ENCODE data around the gene STARD10. TPM values are rescaled to one million over a fixed set of nuclear protein-coding genes. Genes with fewer than 3 reads are reported as not detected.

The STARD10 gene
- total RNA-seq, 2 experiments from 2014 or later = 10.5 to 12.9 TPM

GRCh38 chr11:72719144-72719543 is 74.7 kb downstream of the STARD10 start:
- Histone ChIP-seq H3K27ac (ENCODE audit: low read depth in 1 of 2, low read length in 2 of 2) (no peak overlapping the region), H3K36me3 (ENCODE audit: insufficient read depth, low read length) (peaks cover 48% of the 10 kb centered on the region), H3K4me1 (ENCODE audit: insufficient read depth, low read length) (peaks cover 81% of the 10 kb centered on the region), H3K9me3 (ENCODE audit: control insufficient read depth in 1 of 2, insufficient read depth in 1 of 2, low read length in 2 of 2) (no peaks in the 10 kb centered on the region), H3K27me3 (ENCODE audit: control insufficient read depth in 1 of 2, insufficient read depth in 2 of 2, low read length in 2 of 2) (no peaks in the 10 kb centered on the region), H3K4me3 (ENCODE audit: low read length) (no peak overlapping the region)
- ChIA-PET POLR2A (interaction anchor here (1.0 kb wide), 1 partner anchor 423 kb away, joined by 3 read pairs; the partner anchor contains the start of gene FCHSD2), CTCF (interaction anchor here (1.6 kb wide), 1 partner anchor 12 kb away, joined by 4 read pairs; no protein-coding TSS in a partner anchor)
- TF ChIP-seq CTCF (IDR thresholded peaks at IDR 0.05) = no peak
- Mint-ChIP-seq H3K27me3 (no peaks in the 10 kb centered on the region), H3K27ac (peak overlapping the region; percentile 90), H3K4me1 (ENCODE audit: low read depth) (peaks cover 79% of the 10 kb centered on the region), H3K9me3 (no peaks in the 10 kb centered on the region), H3K36me3 (ENCODE audit: low read depth) (peaks cover 54% of the 10 kb centered on the region), H3K4me3 (peak overlapping the region; percentile 91)
- no peak for ATAC-seq (ENCODE audit: poor library complexity)
- DNase-seq = peak in 1 of 14 experiments; percentile 26
- intact Hi-C loops (cut with DNase I, micrococcal nuclease) = no loop called here

GRCh38 chr11:72718101-72718501 is 75.7 kb downstream of the STARD10 start:
- Histone ChIP-seq H3K4me1 (ENCODE audit: insufficient read depth, low read length) (peaks cover 77% of the 10 kb centered on the region), H3K9me3 (ENCODE audit: control insufficient read depth in 1 of 2, insufficient read depth in 1 of 2, low read length in 2 of 2) (no peaks in the 10 kb centered on the region), H3K27ac (ENCODE audit: low read depth in 1 of 2, low read length in 2 of 2) (no peak overlapping the region), H3K4me3 (ENCODE audit: low read length) (no peak overlapping the region), H3K36me3 (ENCODE audit: insufficient read depth, low read length) (peaks cover 58% of the 10 kb centered on the region), H3K27me3 (ENCODE audit: control insufficient read depth in 1 of 2, insufficient read depth in 2 of 2, low read length in 2 of 2) (no peaks in the 10 kb centered on the region)
- peak overlapping the region; percentile 54 for H3K4me3 Mint-ChIP-seq
- H3K27ac Mint-ChIP-seq = peak overlapping the region; percentile 90
- H3K36me3 Mint-ChIP-seq (ENCODE audit: low read depth) = peaks cover 58% of the 10 kb centered on the region
- ChIA-PET POLR2A (no interaction called here), CTCF (interaction anchor here (1.6 kb wide), 1 partner anchor 14 kb away, joined by 4 read pairs; no protein-coding TSS in a partner anchor)
- ATAC-seq (ENCODE audit: poor library complexity) (no peak), DNase-seq (peak in 2 of 14 experiments; percentile 55 to 56)
- intact Hi-C loops (cut with DNase I, micrococcal nuclease) = no loop called here
- H3K9me3 Mint-ChIP-seq = no peaks in the 10 kb centered on the region
- TF ChIP-seq CTCF (IDR thresholded peaks at IDR 0.05) = no peak
- peaks cover 74% of the 10 kb centered on the region for H3K4me1 Mint-ChIP-seq (ENCODE audit: low read depth)
- no peaks in the 10 kb centered on the region for H3K27me3 Mint-ChIP-seq

GRCh38 chr11:72716788-72717435 is 76.9 kb downstream of the STARD10 start:
- Mint-ChIP-seq H3K4me1 (ENCODE audit: low read depth) (peaks cover 66% of the 10 kb centered on the region), H3K27ac (no peak overlapping the region), H3K27me3 (no peaks in the 10 kb centered on the region), H3K36me3 (ENCODE audit: low read depth) (peaks cover 60% of the 10 kb centered on the region), H3K9me3 (no peaks in the 10 kb centered on the region), H3K4me3 (no peak overlapping the region)
- no peak overlapping the region for H3K27ac ChIP-seq (ENCODE audit: low read depth in 1 of 2, low read length in 2 of 2)
- no peak for ATAC-seq (ENCODE audit: poor library complexity)
- no peaks in the 10 kb centered on the region for H3K27me3 ChIP-seq (ENCODE audit: control insufficient read depth in 1 of 2, insufficient read depth in 2 of 2, low read length in 2 of 2)
- ChIA-PET POLR2A (no interaction called here), CTCF (interaction anchor here (0.6 kb wide), 1 partner anchor 32 kb away, joined by 3 read pairs; no protein-coding TSS in a partner anchor)
- DNase-seq = no peak
- TF ChIP-seq CTCF (IDR thresholded peaks at IDR 0.05) = no peak
- intact Hi-C loops (cut with DNase I, micrococcal nuclease) = no loop called here
- peaks cover 67% of the 10 kb centered on the region for H3K4me1 ChIP-seq (ENCODE audit: insufficient read depth, low read length)
- H3K36me3 ChIP-seq (ENCODE audit: insufficient read depth, low read length) = peaks cover 63% of the 10 kb centered on the region
- no peak overlapping the region for H3K4me3 ChIP-seq (ENCODE audit: low read length)
- H3K9me3 ChIP-seq (ENCODE audit: control insufficient read depth in 1 of 2, insufficient read depth in 1 of 2, low read length in 2 of 2) = no peaks in the 10 kb centered on the region

All from CD4-positive, alpha-beta T cell (primary cell).